ENCODE measurements around the gene DIAPH2. TPM values are rescaled to one million over a fixed set of nuclear protein-coding genes. Genes with fewer than 3 reads are reported as not detected.
A peak's percentile ranks its signal among the peaks of the same experiment; 100 is the strongest.
"Not testable (repeated sequence)": the region's sequence is repeated elsewhere in the genome, so short reads cannot be mapped to it uniquely, and the experiment has no call there.

DIAPH2 gene
- polyA plus RNA-seq (ENCODE audit: insufficient read length) = 9.5 TPM

- DNase-seq = peak; percentile 69
These were observed at the start of gene DIAPH2 for GRCh38 chrX:96684339-96685209. Gene DIAPH2, plus strand, starts transcription at chrX:96684842.

- no peak for DNase-seq
These were observed 34.6 kb upstream of the DIAPH2 start for GRCh38 chrX:96650023-96650422.

DNA sequence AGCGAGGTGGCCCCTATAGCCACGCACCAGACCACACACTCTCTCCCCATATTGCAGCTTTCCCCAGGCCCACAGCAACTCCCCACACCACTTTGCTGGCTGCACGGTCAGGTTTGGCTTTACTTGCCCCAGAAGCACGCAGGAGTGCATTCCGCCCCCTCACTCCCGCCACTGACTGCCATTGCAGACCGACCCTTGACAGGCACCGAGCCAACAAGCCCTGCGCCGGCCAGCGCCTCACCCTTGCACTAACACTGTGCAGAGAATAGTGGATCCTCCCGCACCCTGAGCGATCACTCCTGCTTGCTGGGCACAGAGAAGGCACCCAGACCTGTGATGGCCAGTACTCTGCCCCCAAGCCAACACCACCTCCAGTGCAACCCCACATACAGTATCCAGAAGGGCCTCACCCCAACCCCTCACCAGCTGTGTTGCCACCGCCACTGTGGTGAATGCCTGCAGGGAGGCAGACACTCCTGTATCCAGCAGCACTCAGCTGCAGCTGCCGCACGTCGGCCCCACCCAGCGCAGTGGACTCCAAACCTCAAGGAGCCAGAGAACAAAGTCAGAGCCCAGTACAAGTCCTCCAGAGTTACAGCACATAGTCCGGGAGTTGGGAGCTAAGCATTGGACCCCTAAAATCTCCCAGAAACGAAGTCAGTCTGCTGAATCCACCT, 28.6 kb upstream of the DIAPH2 start:
- DNase-seq = no peak

DNA sequence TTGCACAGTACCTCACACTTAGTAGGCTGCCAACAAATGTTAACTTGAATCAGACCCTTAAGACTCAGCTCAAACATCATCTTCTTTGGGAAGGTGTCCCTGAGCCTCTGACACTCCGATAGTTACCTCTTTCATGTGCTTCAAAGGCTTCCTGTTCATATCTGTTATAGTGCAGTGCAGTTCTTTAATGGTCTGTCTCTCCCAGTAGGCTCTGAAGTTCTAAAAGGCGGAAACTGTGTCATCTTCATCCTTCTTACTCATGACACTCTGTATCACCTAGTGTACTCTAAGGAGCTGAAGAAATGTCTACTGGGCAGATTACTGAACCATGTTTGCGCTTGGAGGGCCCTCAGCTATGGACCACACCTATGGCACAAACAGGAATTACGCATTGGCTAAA, 2.1 kb upstream of the DIAPH2 start:
- DNase-seq = no peak

GRCh38 chrX:96683997-96684338, 674 bp upstream of the DIAPH2 start:
- no peak for DNase-seq

DNA sequence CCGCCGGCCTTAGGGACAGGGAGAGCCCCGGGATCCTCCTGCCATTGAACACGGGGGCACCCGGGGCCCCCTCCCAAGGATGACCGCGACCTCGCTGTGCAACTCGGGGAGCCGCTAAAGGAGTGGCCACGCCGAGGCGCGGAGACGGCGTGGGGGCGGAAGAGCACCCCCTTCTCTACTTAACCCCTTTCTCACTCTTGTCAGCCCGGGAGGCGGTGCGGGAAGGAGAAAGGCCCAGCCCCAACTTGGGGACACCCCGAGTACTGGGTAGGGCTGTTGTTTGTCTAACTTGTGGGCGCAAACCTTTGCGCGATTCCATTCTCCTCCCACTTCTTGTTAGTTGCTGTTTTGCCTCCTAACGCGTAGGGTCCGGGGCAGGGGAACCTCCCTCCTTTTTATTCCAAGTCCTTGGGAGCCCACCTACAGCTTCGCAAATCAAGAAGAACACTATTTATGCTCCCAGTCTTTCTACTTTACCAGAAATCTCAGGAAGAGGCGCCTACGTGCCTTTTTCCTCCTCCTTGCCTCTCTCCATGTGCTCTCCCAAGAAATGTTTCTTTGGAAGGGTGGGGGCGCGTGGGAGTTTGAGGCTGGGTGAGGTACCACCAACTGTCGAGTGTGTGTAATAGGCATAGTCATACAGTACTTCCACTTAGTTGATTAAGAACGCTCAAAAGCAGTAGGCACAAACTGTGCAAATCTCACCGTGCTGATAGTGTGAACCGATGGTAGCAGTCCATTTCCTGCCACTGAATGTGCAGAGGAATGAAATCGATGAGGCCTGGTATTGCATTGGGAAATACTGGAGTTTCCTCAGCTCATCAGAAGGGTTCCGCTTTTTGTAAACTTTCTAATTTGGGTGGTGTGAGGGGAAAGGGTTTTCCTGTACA, 813 bp downstream of the DIAPH2 start:
- no peak for DNase-seq

DNA sequence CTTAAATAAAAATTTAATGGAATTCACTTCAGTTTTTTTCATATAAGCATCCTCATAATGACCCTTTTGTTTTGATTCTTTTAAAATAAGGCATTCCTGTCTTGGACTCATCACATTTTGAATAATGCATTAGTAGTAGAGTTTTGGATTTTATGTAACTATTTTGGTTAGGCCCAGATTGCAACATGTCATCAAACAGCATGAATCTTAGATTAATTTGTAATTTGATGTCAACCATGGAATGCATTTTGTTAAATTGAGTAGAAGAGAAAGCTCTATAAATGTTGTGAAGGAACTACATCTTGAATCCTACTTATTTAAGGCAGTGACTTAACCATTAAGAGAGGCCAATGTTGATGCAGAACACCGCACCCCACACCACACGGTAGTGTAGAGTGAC, 3.1 kb downstream of the DIAPH2 start:
- DNase-seq = no peak

DNA sequence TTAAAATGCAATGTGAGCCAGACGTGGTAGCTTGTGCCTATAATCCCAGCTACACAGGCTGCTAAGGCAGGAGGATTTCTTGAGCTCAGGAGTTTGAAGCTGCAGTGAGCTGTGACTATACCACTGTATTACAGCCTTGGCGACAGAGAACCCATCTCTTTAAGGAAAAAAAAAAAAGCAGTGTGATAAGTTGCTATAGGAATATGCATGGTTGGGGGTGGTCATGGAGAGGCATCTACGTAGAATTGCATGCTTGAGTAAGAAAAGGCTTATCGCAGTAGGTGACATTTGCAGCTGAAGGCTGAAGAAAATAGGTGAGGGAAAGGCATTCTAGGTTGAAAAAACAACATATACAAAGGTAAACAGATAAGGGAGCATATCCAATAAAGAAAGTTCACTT, 4.1 kb downstream of the DIAPH2 start:
- no peak for DNase-seq

DNA sequence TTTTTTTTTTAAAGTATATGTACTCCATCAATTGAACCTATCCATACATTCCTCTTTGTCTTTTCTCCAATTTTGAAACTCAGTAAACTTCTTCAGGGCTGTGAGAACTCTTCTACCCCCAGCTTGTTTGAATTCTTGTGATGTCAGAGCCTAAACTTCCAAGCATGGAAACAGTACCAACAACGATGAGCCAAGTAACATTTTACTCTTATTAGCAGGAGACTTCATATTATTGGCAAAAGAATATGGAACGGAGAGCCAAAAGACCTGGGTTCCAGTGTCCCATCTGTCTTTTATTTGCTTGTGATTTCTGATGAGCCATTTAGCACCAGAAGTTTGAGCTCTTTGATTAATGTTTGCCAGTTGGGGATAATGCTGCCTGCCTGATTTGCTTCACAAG, 5.3 kb downstream of the DIAPH2 start:
- DNase-seq = no peak

DNA sequence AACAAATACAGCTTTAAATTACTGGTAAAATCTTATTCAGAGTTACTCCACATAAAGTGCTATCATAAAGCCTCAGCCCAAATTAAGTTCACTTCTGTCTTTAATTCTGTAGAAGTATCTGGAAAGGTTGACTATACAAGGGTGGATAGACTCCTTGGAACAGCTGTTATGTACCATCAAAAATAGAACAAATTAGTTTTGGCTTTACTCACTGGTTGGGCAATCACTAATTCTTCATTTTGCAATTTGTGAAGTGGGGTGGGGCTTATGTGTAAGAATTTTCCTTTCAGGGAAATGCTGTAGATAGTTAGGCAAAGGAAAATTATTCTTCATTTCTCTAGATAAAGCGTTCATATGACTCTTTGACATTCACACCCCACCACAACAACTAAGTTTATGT, 7.8 kb downstream of the DIAPH2 start:
- no peak for DNase-seq

DNA sequence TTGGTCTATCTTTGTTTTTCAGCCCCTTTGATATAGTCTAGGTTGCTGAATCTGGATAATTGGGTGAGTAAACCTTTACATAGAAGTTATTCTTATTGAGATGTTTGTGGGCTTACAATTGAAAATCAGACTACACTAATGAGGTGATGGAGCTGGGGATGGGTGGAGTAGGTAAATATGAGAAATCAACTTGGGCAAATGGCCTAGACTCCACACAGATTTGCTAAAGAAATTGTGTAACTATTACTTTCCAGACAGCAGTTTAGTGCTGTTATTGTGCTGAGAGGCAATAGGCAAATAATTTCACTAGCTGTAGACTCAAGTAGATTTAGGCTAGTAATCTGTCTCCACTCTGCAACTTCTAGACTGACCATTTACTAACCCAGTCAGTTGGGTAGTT, 8.2 kb downstream of the DIAPH2 start:
- no peak for DNase-seq

DNA sequence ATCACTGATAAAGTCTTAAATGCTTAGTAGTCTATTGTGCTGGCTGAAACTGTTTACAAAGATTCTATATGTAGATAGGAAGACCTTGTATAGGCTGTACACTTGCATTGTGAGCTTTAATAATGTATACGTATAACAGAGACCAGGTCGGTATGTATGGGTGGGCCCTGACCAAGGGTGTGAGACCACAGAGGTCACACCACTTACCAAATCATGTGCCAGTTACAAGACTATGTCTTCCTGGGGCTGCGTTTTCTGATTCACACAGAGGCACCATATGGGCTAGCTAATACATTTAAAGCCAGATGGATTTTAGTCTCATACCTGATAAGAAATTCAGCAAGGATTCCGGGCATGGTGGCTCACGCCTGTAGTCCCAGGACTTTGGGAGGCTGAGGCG, 8.8 kb downstream of the DIAPH2 start:
- no peak for DNase-seq

DNA sequence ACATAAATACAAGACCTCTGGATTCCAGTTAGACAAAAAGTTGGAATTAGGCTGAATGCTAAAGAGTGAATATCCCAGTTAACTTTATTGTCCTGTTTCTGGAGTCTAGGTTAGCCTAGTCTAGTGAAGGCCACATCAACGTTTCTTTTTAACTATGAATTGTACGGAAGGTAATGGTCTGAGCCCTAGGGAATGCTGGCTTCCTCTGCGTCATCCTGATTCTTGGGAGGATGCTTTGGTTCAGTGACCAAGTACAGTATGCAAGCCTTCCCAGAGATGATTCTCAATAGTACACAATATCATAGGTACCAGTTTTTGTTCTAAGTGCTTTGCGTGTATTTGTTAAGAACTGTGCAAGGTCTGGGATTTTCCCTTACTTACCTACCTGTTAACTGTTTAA, 11.8 kb downstream of the DIAPH2 start:
- no peak for DNase-seq

DNA sequence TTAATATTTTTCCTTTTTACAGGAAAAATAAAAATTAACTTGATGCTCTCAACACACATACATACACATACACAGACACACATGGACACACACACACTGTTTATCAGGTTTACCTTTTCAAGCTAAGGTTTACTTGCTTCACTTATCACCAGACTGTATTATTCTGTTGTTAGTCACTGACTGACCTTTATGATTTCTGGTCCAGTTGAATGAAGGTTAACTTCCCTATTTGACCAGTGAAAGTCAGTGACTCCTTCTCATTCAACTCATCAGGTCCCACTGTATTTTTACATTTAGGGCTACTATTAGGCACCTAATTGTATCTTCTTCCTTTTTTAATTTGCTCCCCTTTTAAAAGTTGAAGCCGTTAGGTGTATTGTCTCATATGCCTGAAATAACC, 16.0 kb downstream of the DIAPH2 start:
- no peak for DNase-seq

- no peak for DNase-seq
These were observed 18.7 kb downstream of the DIAPH2 start for GRCh38 chrX:96703379-96703778.

DNA sequence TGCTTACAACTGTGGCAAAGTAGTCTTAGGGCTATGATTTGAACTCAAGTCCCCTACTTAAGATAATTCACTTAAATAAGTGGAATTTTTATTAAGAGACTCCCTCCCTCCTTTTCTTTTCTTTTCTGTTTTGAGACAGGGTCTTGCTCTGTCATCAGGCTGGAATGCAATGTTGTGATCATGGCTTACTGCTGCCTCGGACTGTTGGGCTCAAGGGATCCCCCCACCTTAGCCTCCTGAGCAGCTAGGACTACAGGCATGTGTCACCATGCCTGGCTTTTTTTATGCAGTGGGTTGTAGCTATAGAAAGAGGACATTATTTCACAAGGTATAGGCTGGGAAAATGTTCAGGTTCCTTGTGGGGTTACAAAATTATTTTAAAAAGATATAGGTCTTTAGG, 19.2 kb downstream of the DIAPH2 start:
- DNase-seq = no peak

DNA sequence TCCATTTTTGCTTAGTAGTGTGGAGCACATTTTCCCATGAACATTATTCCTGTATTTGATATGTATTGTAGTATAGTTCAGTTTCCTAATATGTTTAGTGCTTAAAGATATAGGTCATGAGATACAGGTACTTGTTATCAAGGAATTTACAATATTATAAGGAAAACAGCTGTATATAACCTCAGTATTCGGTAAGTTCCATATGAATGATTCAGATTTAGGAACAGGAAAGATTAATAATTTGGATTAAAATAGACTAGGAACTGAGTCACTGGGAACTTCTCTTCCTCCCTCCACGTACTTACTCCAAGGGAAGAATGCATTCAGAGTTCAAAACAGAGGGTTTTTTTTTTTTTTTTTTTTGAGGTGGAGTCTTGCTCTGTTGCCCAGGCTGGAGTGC, 20.0 kb downstream of the DIAPH2 start:
- DNase-seq = no peak

DNA sequence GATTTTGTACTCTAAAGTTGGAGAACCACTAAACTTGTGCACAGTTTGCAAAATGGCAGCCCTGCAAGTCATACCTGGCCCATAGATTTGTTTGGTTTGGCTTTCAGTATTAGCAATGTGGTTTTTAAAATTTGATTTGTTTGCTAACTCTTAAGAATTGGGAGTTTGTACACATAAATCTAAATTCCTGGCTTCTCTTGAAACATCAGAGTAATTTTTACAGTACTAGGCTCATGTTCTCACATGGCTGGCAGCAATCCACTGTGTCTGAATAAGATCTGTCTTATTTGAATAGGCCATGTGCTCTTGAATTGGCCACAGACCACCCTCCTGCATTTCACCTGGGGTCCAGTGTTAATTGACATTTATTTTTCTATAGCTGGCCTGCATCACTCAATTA, 21.3 kb downstream of the DIAPH2 start:
- no peak for DNase-seq

DNA sequence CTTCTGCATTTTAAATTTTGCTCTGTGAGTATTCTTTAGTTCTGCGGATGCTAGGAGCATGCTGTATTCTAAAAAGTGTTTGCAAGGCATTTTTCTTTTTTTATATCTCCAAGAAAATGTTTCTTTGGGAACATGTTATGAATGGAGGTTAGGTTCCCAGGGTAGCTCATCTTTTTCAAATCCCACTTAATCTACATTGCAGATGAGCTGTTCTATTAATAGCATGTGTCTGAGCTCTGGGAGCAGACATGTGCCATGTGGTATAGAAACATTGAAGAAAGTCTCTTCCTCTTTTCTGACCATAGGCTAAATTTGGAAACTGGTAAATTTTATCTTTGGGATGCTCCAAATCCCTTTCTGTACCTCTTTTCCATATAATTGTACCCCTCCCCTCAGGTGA, 23.2 kb downstream of the DIAPH2 start:
- no peak for DNase-seq

GRCh38 chrX:96710031-96710430, 25.4 kb downstream of the DIAPH2 start:
- DNase-seq = no peak

DNA sequence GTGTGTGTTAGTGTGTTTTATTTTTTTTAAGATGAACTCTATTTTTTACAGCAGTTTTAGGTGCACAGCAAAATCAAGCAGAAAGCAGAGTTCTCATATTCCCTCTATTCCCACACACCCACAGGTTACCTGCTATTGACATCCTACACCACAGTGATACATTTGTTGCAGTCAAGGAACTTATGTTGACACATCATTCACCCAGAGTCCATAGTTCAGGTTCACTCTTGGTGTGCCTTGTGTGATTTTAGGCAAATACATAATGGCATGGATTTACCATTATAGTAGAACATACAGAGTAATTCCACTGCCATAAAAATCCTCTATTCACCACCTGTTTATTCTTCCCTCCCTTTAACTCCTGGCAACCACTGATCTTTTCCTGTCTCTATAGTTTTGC, 28.7 kb downstream of the DIAPH2 start:
- DNase-seq = no peak

DNA sequence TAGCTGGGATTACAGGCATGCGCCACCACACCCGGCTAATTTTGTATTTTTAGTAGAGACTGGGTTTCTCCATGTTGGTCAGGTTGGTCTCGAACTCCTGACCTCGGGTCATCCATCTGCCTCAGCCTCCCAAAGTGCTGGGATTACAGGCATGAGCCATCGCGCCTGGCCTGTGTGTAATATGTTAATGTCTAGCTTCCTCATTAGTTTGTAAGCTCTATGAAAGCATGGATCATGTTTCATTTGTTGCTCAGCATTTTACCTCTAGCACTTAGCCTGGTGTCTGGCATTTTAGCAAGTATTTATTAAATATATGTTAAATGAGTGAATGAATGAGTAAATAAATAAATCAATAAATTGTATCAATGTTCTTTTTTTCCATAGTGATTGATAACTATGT, 29.8 kb downstream of the DIAPH2 start:
- DNase-seq = not testable (repeated sequence)

DNA sequence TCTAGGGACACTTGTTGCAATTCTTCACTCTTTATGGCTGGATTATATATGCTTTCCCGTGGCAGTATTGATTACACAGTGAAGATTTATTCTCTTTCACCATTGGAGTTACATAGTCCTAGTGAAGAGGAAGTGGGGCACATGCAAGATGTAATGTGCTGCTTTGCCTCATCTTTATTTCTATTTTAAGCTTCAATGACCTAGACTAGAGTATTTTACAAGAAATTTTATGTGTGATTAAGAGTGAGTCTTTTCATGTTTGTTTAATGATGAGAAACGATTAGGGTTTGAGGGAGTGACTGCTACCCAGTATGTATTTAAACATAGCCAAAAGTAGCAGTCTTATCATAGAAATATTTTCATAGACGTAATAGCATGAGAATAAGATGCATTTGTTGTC, 30.8 kb downstream of the DIAPH2 start:
- DNase-seq = no peak

Data from hindlimb muscle (tissue), 1 donor.